Effector CD8-positive, alpha-beta T cell (primary cell): ENCODE data around the gene S100A2.
"Not testable (repeated sequence)": the region's sequence is repeated elsewhere in the genome, so short reads cannot be mapped to it uniquely, and the experiment has no call there.

Experiments used
- DNase-seq: peaks from one replicate; lab custom pipeline; 2025; lab: John Stamatoyannopoulos, UW

S100A2 gene

DNA sequence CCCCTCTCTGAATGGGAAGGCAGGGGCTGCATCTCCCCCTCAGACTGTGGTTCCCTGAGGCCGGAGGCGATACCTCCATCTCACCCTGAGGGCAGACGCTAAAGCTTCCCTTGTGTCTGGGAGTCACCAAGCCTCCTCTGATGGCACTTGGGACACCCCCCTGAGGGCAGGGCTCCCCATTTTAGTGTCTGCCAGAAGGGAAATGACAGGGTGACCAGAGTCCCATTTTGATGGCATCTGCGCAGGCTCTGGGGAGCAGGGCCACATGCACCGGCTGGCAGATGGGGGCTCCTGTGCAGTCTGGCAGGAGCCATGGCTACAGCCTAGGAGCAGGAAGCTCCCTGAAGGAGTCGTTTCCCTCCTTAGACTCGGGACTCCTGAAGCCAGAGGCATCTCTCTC is 1.7 kb downstream of the S100A2 start:
- no peak for DNase-seq

DNA sequence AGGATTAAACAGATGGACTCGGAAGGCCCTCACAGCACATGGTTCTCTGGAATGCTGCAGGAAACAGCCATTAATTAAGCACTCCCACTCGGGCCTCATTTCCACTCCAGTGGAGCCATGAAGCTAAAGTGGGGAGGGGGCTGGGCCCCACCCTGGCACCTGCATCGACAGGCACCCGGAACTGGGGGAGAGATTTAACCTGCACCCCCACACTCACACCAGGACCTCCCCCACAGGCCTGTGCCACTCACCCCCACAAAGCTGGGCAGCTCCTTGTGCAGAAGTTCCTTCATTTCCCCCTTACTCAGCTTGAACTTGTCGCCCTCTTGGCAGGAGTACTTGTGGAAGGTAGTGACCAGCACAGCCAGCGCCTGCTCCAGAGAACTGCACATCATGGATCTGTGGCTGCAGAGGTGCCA is 2.2 kb downstream of the S100A2 start:
- DNase-seq, result no peak

DNA sequence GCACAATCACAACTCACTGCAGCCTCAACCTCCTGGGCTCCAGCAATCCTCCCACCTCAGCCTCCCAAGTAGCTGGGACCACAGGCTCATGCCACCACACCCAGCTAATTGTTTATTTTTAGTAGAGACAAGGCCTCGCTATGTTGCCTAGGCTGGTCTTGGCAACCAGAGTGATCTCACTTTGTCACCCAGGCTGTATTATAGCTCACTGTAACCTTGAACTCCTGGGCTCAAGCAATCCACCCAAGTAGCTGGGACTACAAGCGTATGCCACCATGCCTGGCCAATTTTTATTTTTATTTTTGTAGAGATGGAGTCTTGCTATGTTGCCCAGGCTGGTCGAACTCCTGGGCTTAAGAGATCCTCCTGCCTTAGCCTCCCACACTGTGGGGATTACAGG is 3.6 kb downstream of the S100A2 start:
- DNase-seq, result not testable (repeated sequence)

DNA sequence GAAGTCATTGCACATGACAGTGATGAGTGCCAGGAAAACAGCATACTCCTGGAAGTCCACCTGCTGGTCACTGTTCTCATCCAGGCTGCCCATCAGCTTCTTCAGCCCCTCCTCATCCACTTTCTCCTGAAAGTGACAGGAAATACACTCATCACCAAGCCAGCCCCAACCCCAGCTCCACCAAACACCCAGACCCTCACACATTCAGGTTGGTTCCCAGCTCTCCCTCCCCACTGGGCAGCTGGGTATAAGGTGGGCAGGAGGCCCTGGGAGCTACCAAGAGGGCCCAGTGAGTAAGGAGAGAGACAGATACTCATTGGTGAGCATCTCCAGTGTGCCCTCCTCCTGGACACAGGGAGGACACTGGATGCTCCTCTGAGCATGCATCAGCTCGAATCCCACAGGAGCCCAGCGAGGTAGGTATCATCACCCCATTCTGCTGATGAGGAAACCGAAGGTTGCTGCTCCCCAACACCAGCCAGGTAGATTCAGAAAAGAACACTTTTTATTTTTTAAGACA is 4.1 kb downstream of the S100A2 start:
- no peak for DNase-seq

DNA sequence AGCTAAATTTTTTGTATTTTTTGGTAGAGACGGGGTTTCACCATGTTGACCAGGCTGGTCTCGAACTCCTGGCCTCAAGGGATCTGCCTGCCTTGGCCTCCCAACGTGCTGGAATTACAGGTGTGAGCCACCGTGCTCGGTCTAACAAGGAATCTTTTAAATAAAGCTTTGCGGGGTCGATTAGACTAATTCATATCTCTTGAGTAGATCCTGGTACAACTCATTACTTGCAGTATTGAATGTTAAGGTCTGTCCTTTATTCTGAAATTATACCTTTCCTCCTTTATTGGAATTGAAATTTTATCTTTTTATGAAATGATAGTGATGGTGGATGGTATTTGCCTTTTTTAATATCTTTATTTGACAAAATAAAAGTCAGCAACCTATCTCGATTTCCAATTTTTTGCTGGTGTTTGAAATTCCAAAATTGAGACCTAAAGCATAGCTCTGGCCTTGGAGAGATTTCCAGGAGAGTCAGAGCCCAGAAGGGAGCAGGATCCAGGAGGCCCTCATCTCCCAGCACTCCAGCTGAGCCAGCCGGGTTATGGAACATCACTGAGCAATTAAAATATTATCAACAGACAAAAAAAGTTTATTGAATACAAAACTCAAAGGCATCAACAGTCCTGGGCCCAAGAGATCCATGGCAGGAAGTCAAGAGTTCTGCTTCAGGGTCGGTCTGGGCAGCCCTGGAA is 4.7 kb downstream of the S100A2 start:
- DNase-seq, result no peak

DNA sequence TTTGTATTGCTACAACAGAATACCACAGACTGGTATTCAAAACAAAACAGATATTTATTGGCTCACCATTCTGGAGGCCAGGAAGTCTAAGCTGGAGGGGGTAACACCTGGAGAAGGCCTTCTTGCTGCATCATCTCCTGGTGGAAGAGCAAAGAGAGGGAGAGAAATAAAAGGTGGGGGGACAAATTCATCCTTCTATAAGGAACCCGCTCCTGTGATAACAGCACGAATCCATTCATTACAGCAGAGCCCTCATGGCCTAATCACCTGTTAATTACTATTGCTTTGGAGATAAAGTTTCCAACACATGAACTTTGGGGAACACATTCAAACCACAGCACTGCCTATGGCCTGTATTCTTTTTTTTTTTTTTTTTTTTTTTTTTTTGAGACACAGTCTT is 5.4 kb downstream of the S100A2 start:
- DNase-seq, result no peak

DNA sequence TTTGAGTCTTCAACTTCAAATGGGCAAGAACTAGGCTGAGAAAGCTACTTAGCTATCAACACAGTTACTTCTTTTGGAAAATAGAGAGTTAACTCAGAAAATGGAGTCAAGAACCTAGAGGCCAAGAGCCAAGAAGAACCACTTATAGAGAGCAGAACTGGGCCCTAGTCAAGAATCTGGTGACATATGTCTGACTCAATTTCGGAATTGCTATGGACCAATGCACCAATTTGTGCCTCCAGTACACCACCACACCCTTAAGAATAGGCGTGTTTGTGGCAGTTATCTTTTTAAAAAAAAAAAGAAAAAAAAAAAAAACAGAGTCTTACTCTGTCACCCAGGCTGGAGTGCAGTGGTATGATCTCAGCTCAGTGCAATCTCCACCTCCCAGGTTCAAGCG is 7.8 kb downstream of the S100A2 start:
- no peak for DNase-seq

DNA sequence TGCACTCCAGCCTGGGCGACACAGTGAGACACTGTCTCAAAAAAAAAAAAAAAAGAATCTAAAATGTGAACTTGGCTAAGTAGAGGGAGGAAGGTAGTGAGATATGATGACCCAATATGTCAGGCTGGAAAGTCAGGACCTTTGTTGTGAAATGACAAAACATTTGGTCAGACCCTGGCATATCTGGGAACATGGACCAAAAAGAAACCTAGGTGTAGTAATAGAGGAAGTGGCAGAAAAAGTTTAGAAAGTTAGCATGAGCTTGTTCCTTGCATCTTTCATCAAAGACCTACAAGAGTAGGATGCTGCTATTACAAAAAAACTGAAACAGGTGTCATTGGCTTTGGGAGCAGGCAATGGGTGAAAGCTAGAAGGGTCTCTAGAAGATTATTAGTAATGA is 9.3 kb downstream of the S100A2 start:
- no peak for DNase-seq

DNA sequence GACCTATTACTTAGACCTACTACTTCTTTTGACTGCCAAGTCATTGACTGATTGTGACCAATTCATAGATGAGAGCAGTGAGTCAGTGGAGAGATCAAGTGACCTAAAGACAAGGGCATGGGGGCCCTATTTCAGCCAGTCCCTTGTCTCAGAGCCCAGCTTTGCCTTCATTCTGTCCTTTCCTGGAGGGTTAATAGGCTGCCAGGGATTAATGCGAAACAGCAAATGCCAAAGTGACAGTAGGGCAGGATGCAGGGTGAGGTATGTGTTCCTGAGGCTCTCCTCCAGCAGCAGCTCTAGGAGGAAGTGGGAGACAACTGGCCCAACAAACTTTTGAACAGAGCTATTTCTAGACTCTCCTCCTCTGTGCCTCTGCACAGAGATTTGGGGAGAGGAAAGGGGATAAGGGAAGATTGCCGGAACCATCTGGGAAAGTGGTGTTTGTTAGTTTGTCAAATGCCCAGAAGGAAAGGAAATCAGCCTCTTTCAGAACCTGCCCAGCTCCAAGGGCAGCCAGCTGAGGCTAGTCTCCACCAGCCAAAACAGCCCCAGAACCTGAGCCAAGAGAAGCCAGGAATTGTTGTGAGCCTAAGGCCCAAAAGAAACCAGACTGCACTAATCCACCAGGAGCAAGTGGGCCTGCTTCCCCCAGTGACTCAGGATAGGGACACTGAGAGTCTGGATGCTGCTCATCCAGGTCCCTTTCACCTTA is 11.7 kb downstream of the S100A2 start:
- DNase-seq, result no peak

DNA sequence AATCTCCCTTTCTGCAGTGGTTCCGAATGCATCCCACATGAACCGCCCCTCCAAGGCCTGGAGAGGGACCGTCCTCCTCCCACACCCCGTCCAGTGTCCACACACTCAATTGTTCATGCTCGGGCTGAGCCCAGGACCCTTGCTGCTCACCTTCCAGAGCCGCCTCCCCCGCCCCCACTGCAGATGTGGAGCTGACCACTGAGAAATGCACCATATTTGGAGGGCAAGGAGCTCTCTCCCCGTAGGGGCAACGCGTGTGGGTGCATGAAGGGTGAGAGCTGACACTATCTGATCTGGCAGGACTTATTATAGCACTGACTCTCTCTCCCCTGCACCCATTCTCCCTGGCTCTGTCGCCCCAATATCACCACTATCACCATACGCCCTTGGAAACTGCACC is 12.5 kb downstream of the S100A2 start:
- DNase-seq, result no peak

DNA sequence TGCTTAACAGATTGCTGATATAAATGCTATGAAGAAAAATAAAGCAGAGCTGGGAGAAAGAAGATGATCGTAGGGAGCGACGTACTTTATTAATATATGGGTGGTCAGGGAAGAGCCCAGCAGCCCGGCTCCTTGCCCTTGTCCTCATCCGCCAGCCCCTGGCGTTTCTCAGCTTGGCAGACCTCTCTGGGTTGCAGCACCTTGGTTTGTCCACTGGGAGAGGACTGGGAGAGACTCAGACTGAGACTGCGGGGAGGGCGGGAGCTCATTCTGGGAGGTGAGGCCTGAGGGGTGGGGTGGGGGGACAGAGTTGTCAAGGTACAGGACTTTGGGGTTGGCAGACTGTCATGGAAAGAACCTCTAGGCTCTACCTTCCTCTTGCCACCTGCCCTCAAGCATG is 13.3 kb downstream of the S100A2 start:
- no peak for DNase-seq

DNA sequence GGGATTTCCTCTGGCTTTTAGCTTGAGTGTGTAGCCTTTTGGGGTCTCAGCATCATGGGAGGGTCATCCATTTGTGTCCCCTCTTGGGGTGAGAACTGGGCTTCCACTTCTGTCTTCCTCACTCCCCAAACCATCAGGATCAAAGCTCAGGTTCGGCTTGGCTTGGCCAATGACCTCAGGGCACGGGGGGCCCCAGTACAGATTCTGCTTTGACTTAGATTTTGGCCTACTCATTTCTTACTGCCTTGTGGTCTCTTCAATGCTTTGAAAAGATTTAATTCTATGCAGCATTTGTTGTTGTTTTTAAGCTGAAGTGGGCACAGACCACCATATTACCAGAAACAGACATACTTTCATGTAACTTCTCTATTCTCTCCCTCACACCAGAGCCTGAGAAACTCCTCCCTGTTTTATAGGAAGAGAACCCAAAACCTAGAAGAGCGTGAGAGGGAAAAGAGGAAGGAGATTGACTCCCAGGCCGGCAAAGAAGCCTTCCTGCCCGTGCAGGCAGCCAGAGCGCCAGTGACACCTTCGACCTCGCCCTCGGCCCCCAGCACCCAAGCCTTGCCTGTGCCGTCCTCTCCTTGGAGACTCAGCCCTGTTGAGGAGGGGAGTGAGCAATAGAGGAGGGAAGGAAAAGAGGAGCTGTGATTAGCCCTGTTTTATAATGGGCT is 14.7 kb downstream of the S100A2 start:
- no peak for DNase-seq

DNA sequence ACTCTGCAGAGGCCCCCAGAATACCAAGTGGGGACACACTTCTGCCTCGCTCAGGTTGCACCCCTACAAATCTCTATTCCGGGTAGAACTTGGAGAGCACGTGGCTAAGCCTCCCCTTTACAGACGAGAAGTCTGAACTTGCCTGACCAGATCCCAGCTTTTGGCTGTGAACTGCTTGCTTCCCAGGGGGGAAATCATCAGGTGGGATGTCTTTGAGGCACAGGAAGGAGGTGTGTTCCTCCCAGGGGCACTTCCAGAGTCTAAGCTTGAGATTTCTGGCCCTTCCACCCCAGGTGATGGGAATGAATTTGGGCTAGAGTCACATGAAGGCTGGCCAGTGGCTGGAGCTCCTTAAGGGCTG is 15.3 kb downstream of the S100A2 start:
- no peak for DNase-seq

DNA sequence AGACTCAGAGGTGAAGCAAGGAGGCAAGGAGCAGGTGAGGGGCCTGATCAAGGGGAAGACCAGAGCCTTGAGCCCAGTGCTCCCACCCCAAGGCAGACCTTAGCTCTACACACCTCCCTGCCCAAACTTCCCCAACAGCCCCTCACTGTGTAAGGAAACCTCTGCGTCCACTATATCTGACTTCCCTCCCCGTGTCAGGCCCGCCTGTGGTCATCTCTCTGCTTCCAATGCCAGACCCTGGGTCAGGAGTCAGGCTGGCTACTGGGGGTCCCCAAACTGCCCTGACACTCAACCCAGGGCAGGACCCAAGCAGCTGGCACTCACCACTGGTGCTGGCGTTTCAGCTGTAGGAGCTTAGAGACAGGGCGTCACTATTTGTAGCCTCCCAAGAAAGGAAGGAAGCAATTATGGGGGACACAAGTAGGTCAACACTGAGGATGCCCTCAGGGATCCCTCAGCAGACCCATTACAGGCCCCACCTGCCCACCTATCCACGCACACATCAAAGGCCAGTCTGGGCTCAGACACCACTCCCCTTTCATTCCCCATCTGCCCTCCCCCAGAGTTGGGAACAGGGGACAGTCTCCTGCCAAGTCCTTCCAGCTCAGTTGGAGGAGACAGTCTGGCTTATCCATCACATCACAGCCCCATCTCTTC is 15.8 kb downstream of the S100A2 start:
- DNase-seq, result no peak

DNA sequence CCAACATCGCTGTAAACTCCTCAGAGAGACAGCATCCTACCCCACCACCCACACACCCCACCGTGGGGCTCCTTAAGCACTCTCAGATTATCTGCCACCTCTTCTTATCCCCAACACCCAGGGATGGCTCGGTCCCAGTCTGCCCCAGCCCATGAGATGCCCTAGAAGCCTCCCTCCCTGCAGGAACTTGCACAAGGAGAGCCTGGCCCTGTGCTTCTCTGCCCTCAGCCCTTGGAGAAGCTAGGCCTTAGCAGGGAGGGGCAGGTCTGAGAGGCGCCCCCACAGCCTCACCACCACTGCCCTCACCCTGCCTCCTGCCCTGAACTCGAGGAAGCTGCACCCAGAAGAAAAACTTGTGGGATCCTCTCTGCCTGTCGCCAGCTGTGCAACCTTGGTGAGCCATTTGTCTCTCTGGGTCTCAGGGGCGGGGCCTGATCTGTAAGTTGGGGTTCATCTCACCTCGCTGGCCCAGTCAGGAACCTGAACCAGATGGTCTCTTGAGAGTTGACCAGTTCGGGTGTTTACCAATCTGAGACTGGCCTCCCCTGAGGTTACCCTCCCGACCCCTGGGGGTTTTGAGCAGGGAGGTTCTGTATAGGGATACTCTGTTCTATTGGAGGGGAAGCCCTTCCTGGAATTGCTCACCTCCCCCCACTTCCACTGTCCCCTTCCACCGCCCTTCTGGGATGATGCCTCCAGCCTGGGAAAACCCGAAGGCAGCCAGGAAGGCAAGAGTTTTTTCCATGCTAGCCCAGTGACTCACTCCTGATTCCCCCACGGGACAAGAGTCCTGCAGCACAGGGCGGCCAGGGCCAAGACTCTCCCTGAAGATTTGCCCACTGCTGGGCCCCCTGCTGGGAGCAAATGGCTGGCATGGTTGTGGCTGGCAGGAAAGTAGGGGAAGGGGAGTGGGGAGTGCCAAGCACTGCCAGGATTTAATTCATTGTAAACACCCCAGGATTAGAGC is 16.6 kb downstream of the S100A2 start, which contains the start of gene S100A3:
S100A3 (minus strand) TSS at position 537 of the 967 bp plus-strand sequence. CDS start 773 bp downstream, outside the sequence.
- no peak for DNase-seq

DNA sequence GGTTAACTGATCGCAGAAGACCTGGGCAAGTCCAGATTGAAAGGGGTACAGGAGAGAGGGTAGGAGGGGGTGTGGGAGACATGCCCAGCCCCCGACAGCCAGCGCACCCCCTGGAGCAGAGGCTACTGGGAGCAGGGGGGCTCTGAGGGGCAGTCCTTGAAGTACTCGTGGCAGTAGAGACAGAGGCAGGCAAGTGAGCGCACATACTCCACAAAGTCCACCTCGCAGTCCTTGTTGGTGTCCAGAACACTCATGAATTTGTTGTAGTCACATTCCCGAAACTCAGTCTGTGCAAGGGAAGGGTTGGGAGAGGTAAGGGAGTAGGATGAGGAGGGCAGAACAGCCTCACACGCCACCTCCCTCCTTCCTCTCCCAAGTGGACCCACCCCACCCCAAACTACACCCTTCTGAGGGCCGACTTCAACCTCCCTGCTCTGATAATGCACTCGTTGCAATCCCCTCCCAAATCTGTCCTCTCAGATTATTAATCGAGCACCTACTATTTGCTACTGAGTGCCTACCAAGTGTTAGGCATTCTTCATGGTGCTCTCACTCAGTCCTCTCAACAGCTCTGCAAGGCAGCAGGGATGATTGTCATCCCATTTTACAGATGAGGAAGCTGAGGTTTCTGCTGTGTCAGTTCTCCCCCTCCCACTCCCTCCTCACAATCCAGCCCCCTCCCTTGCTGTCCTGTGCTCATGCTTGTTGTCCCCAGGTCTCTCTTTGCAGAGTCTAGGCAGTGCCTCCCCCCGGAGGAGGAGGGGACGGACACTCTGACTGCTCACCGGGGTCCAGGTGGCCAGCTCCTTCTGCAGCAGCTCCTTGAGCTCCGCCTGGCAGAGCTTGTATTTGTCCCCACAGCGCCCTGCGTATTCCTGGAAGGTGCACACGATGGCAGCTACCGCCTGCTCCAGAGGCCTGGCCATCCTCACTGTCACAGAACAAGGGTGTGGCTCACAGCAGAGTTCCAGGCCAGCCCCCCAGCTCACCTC is 17.8 kb downstream of the S100A2 start:
- DNase-seq, result no peak

DNA sequence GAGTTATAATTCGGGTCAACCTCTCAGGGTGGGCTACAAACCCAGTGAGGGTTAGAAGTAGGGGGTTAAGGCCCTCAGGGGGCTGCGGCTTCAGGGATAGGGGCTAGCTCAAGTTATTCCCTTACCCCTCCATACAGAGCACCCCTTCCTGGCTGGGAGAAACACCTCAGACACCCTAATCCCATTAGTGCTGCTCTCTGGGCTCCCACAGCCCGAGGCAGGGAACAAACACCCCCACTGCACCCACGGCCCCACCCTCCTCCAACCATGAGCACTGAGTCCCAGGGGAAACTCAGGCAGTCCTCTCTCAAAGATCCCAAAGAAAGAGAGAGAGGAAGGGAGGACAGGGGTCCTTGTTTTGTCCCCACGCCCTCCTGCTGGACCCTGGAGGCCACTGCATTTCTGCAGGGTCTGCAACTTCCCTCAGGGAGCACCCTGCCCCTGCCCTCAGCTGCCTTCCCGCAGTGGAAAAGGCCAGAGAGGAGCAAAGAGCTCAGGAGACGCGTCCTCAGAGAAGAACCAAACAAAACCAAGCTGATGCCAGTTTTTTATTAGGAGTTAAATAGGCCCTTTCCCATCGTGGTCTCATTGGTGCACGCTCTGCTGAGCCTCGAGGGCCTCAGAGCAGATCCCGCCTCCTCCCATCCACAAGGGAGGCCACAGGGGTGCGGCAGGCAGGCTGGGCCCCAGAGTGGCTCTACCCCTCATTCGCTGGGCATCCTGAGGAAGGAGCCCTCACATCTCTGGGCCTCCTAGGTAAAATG is 18.7 kb downstream of the S100A2 start:
- DNase-seq, result no peak

DNA sequence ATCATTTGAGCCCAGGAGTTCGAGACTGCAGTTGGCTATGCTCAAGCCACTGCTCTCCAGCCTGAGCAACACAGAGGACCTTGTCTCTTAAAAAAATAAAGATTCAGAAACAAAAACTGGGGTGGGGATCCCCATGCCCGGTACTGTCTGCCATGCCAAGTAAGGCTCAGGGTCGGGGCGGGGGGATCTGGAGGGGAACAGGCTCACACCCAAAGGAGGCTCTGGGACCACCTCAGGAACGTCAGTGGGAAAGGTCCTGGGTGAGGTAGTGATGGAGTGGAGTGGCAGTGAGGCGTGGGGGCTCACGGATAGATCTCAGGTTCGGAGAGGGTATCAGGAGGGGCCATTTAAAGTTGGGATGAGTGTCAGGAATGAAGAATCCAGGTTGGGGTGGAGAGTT is 19.3 kb downstream of the S100A2 start:
- no peak for DNase-seq
